Right atrium auricular region (tissue), 2 donors: Measurements from ENCODE around the gene PCDH7. TPM values are rescaled to one million over a fixed set of nuclear protein-coding genes. Genes with fewer than 3 reads are reported as not detected.

ENCODE experiments used
- DNase-seq: peaks from one replicate; pipeline ENCODE4 v3.0.0-alpha.2; 2019; ENCODE audit warnings: low spot score
- H3K27ac ChIP-seq, 2 donors: fragments of 200-600 bp; sonication (generic); 1 replicate in 1 of 2; 2 replicates in 1 of 2; pipeline ENCODE4 v1.5.1; 2016 to 2019
- H3K27me3 ChIP-seq, 2 donors: fragments of 200-600 bp; sonication (generic); one replicate each; pipeline versions ENCODE4 v1.5.1 to v1.6.0; 2017 to 2019
- H3K36me3 ChIP-seq: fragments of 200-600 bp; sonication (generic); one replicate; pipeline ENCODE4 v1.5.1; 2016
- H3K4me1 ChIP-seq, 2 donors: fragments of 200-600 bp; sonication (generic); one replicate each; pipeline versions ENCODE4 v1.5.1 to v1.6.0; 2017 to 2019
- H3K4me3 ChIP-seq, 2 donors: fragments of 200-600 bp; sonication (generic); 1 replicate in 1 of 2; 2 replicates in 1 of 2; pipeline ENCODE4 v1.5.1; 2017 to 2019; ENCODE audit warnings: mild to moderate bottlenecking in 1 of 2, moderate library complexity in 1 of 2
- H3K9me3 ChIP-seq, 2 donors: fragments of 200-600 bp; sonication (generic); one replicate each; pipeline ENCODE4 v1.5.1; 2019
- total RNA-seq, 2 donors: library from RNA; depleted of rRNA; stranded (reverse); fragments of >200 nt; gene quantifications; one replicate each; pipeline ENCODE4 v1.1.0, GENCODE V29; 2016
- TF ChIP-seq, protein P1 (sequence below), 2 donors: fragments of 200-600 bp; sonication (generic); IDR thresholded peaks; one replicate each; pipeline ENCODE4 v1.5.1; 2019; ENCODE audit warnings: antibody characterized with exemption in 2 of 2

The PCDH7 gene
- total RNA-seq, 2 donors from 2014 or later: 6.6 to 16.8 TPM

DNA sequence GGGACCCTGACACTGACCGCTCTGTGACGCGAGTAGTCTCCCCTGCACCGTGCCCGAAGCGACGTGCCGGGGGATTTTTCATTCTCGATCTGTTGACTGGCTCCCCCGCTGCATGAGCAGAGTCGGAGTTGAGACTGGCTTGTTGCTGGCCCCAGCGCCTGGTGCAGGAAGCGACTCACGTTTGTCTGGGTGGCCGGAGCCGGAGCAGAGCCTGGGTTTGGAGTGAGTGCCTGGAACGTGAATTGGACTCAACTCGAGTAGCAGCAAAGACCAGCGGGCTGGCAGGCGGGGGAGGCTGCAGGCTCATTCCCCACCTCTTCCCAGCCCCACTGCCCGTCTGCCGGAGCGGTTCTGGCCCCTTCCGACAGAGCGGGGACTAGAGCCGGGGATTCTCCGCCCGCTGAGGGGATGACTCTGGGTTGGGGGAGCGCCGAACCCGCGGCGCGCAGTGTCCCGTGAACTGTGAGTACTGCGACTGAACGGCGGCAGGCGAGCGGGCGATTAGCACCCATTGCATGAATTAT lies 554 bp downstream of the PCDH7 start:
- no peak overlapping the region for H3K27ac ChIP-seq
- H3K9me3 ChIP-seq: no peaks in the 10 kb centered on the region
- H3K36me3 ChIP-seq: no peaks in the 10 kb centered on the region
- no peak for DNase-seq
- TF ChIP-seq, protein P1, sequence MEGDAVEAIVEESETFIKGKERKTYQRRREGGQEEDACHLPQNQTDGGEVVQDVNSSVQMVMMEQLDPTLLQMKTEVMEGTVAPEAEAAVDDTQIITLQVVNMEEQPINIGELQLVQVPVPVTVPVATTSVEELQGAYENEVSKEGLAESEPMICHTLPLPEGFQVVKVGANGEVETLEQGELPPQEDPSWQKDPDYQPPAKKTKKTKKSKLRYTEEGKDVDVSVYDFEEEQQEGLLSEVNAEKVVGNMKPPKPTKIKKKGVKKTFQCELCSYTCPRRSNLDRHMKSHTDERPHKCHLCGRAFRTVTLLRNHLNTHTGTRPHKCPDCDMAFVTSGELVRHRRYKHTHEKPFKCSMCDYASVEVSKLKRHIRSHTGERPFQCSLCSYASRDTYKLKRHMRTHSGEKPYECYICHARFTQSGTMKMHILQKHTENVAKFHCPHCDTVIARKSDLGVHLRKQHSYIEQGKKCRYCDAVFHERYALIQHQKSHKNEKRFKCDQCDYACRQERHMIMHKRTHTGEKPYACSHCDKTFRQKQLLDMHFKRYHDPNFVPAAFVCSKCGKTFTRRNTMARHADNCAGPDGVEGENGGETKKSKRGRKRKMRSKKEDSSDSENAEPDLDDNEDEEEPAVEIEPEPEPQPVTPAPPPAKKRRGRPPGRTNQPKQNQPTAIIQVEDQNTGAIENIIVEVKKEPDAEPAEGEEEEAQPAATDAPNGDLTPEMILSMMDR (IDR thresholded peaks at IDR 0.05): no peak
- H3K4me3 ChIP-seq: peak overlapping the region; percentile 34 to 53
- H3K27me3 ChIP-seq: peaks cover 8 to 20% of the 10 kb centered on the region in 2 donors
- peaks cover 0 to 44% of the 10 kb centered on the region in 2 donors for H3K4me1 ChIP-seq

DNA sequence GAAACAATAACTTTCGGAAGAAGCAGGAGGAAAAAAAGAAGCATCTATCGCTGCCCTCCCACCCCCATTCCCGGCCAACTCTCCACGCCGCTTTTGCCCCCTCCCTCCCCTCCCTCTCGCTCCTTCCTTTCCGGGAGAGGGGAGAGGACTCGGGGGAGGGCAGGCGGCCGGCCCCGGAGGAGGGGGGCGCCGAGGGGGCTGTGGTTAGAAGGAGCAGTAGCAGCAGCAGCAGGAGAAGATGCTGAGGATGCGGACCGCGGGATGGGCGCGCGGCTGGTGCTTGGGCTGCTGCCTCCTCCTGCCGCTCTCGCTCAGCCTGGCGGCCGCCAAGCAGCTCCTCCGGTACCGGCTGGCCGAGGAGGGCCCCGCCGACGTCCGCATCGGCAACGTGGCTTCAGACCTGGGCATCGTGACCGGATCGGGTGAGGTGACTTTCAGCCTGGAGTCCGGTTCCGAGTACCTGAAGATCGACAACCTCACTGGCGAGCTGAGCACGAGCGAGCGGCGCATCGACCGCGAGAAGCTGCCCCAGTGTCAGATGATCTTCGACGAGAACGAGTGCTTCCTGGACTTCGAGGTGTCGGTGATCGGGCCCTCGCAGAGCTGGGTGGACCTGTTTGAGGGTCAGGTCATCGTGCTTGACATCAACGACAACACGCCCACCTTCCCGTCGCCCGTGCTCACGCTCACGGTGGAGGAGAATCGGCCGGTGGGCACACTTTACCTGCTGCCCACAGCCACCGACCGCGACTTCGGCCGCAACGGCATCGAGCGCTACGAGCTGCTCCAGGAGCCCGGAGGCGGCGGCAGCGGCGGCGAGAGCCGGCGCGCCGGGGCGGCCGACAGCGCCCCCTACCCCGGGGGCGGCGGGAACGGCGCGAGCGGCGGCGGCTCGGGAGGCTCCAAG lies 1.3 kb downstream of the PCDH7 start:
- Histone ChIP-seq H3K4me3 (peak overlapping the region; percentile 34 to 53), H3K27ac (peak overlapping the region in 1 of 2 donors; percentile 4), H3K27me3 (peaks cover 8 to 20% of the 10 kb centered on the region in 2 donors), H3K9me3 (no peaks in the 10 kb centered on the region), H3K36me3 (no peaks in the 10 kb centered on the region), H3K4me1 (peaks cover 0 to 44% of the 10 kb centered on the region in 2 donors)
- TF ChIP-seq, protein P1 (IDR thresholded peaks at IDR 0.05): peak in 1 of 2 donors; percentile 54
- no peak for DNase-seq

DNA sequence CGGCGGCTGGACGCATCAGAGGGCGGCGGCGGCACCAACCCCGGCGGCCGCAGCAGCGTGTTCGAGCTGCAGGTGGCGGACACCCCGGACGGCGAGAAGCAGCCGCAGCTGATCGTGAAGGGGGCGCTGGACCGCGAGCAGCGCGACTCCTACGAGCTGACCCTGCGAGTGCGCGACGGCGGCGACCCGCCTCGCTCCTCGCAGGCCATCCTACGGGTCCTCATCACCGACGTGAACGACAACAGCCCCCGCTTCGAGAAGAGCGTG lies 1.9 kb downstream of the PCDH7 start:
- peaks cover 0 to 43% of the 10 kb centered on the region in 2 donors for H3K4me1 ChIP-seq
- peaks cover 8 to 20% of the 10 kb centered on the region in 2 donors for H3K27me3 ChIP-seq
- H3K9me3 ChIP-seq: no peaks in the 10 kb centered on the region
- no peak overlapping the region for H3K27ac ChIP-seq
- TF ChIP-seq, protein P1 (IDR thresholded peaks at IDR 0.05): peak in 1 of 2 donors; percentile 25
- H3K4me3 ChIP-seq: peak overlapping the region; percentile 34 to 53
- no peaks in the 10 kb centered on the region for H3K36me3 ChIP-seq
- DNase-seq: no peak

DNA sequence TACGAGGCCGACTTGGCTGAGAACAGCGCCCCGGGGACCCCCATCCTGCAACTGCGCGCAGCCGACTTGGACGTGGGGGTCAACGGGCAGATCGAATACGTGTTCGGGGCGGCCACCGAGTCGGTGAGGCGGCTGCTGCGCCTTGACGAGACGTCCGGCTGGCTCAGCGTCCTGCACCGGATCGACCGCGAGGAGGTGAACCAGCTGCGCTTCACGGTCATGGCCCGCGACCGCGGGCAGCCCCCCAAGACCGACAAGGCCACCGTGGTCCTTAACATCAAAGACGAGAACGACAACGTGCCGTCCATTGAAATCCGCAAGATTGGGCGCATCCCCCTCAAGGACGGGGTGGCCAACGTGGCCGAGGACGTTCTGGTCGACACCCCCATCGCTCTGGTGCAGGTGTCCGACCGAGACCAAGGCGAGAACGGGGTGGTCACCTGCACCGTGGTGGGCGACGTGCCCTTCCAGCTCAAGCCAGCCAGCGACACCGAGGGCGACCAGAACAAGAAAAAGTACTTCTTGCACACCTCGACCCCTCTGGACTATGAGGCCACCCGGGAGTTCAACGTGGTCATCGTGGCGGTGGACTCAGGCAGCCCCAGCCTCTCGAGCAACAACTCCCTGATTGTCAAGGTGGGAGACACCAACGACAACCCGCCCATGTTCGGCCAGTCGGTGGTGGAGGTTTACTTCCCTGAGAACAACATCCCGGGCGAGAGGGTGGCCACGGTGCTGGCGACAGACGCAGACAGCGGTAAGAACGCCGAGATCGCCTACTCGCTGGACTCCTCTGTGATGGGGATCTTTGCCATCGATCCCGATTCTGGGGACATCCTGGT lies 2.4 kb downstream of the PCDH7 start:
- Histone ChIP-seq H3K4me3 (peak overlapping the region; percentile 34 to 53), H3K4me1 (peaks cover 0 to 38% of the 10 kb centered on the region in 2 donors), H3K27me3 (peaks cover 8 to 20% of the 10 kb centered on the region in 2 donors), H3K9me3 (no peaks in the 10 kb centered on the region), H3K36me3 (no peaks in the 10 kb centered on the region), H3K27ac (no peak overlapping the region)
- TF ChIP-seq, protein P1 (IDR thresholded peaks at IDR 0.05): no peak
- no peak for DNase-seq

DNA sequence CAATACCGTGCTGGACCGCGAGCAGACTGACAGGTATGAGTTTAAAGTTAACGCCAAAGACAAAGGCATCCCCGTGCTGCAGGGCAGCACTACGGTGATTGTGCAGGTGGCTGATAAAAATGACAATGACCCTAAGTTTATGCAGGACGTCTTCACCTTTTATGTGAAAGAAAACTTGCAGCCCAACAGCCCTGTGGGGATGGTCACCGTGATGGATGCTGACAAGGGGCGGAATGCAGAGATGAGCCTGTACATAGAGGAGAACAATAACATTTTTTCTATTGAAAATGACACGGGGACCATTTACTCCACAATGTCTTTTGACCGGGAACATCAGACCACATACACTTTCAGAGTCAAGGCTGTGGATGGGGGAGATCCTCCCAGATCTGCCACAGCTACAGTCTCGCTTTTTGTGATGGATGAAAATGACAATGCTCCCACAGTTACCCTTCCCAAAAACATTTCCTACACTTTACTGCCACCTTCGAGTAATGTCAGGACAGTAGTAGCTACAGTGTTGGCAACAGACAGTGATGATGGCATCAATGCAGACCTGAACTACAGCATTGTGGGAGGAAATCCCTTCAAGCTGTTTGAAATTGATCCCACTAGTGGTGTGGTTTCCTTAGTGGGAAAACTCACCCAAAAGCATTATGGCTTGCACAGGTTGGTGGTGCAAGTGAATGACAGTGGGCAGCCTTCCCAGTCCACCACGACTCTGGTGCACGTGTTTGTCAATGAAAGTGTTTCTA lies 3.2 kb downstream of the PCDH7 start:
- TF ChIP-seq, protein P1 (IDR thresholded peaks at IDR 0.05): no peak
- Histone ChIP-seq H3K4me3 (peak overlapping the region in 1 of 2 donors; percentile 53), H3K4me1 (peaks cover 0 to 30% of the 10 kb centered on the region in 2 donors), H3K9me3 (no peaks in the 10 kb centered on the region), H3K36me3 (no peaks in the 10 kb centered on the region), H3K27me3 (peaks cover 8 to 20% of the 10 kb centered on the region in 2 donors), H3K27ac (no peak overlapping the region)
- DNase-seq: no peak
